Activated naive CD4-positive, alpha-beta T cell treated with anti-CD3 and anti-CD28 coated beads, Interleukin-2, amount 10 ng/mL, durations not matched to agents 7 days and 5 days (primary cell): ENCODE measurements around the gene CNR1.

Source experiments
- CTCF ChIA-PET: fragments of 350-600 bp; sonication (Branson Sonifier 250); formaldehyde crosslinking; loops from one replicate; lab custom pipeline; 2021; ENCODE audit warnings: antibody characterized with exemption; lab: Charles Lee
- DNase-seq: peaks from one replicate; pipeline ENCODE4 v3.0.0-alpha.2; 2020
- H3K27ac Mint-ChIP-seq: one replicate; pipeline ENCODE4 v1.8.0; 2021; ENCODE audit warnings: mild to moderate bottlenecking, moderate library complexity, mixed read lengths
- H3K27me3 Mint-ChIP-seq: one replicate; pipeline ENCODE4 v1.8.0; 2021; ENCODE audit warnings: mild to moderate bottlenecking, mixed read lengths
- H3K36me3 Mint-ChIP-seq: one replicate; pipeline ENCODE4 v1.8.0; 2021; ENCODE audit warnings: mixed read lengths
- H3K4me1 Mint-ChIP-seq: one replicate; pipeline ENCODE4 v1.8.0; 2021; ENCODE audit warnings: mixed read lengths
- H3K4me3 Mint-ChIP-seq: one replicate; pipeline ENCODE4 v1.8.0; 2021; ENCODE audit warnings: mild to moderate bottlenecking, moderate library complexity, mixed read lengths
- H3K9me3 Mint-ChIP-seq: one replicate; pipeline ENCODE4 v1.8.0; 2021; ENCODE audit warnings: mixed read lengths

Gene CNR1

GRCh38 chr6:88124925-88125557 lies 41.1 kb downstream of the CNR1 start:
- no peaks in the 10 kb centered on the region for H3K4me1 Mint-ChIP-seq
- no peak for DNase-seq
- H3K4me3 Mint-ChIP-seq: no peak overlapping the region
- H3K27me3 Mint-ChIP-seq: no peaks in the 10 kb centered on the region
- peaks cover 8% of the 10 kb centered on the region for H3K9me3 Mint-ChIP-seq
- H3K27ac Mint-ChIP-seq: no peak overlapping the region
- CTCF ChIA-PET: interaction anchor here (0.6 to 1.3 kb wide), 2 partner anchors 18 to 1161 kb away, joined by 3 read pairs; no protein-coding TSS in a partner anchor
- no peaks in the 10 kb centered on the region for H3K36me3 Mint-ChIP-seq

GRCh38 chr6:88120635-88121034 lies 45.5 kb downstream of the CNR1 start:
- Mint-ChIP-seq H3K27me3 (no peaks in the 10 kb centered on the region), H3K4me3 (no peak overlapping the region), H3K9me3 (peaks cover 8% of the 10 kb centered on the region), H3K27ac (no peak overlapping the region), H3K36me3 (no peaks in the 10 kb centered on the region), H3K4me1 (no peaks in the 10 kb centered on the region)
- CTCF ChIA-PET: no interaction called here
- DNase-seq: no peak

- no peaks in the 10 kb centered on the region for H3K4me1 Mint-ChIP-seq
- CTCF ChIA-PET: no interaction called here
- no peaks in the 10 kb centered on the region for H3K27me3 Mint-ChIP-seq
- no peaks in the 10 kb centered on the region for H3K36me3 Mint-ChIP-seq
- no peak overlapping the region for H3K4me3 Mint-ChIP-seq
- no peak overlapping the region for H3K27ac Mint-ChIP-seq
- DNase-seq: no peak
- H3K9me3 Mint-ChIP-seq: peaks cover 3% of the 10 kb centered on the region
Observed at GRCh38 chr6:88119769-88120168, 46.4 kb downstream of the CNR1 start.

- Mint-ChIP-seq H3K27me3 (no peaks in the 10 kb centered on the region), H3K27ac (no peak overlapping the region), H3K9me3 (no peaks in the 10 kb centered on the region), H3K4me3 (no peak overlapping the region), H3K4me1 (no peaks in the 10 kb centered on the region), H3K36me3 (no peaks in the 10 kb centered on the region)
- DNase-seq: no peak
- CTCF ChIA-PET: no interaction called here
Observed at GRCh38 chr6:88116276-88116675, 49.9 kb downstream of the CNR1 start.

- DNase-seq: no peak
- no peaks in the 10 kb centered on the region for H3K4me1 Mint-ChIP-seq
- H3K9me3 Mint-ChIP-seq: no peaks in the 10 kb centered on the region
- CTCF ChIA-PET: no interaction called here
- no peak overlapping the region for H3K27ac Mint-ChIP-seq
- no peaks in the 10 kb centered on the region for H3K36me3 Mint-ChIP-seq
- no peaks in the 10 kb centered on the region for H3K27me3 Mint-ChIP-seq
- no peak overlapping the region for H3K4me3 Mint-ChIP-seq
Observed at GRCh38 chr6:88115307-88115706, 50.8 kb downstream of the CNR1 start.

GRCh38 chr6:88114838-88115237 lies 51.3 kb downstream of the CNR1 start:
- no peaks in the 10 kb centered on the region for H3K27me3 Mint-ChIP-seq
- CTCF ChIA-PET: no interaction called here
- H3K27ac Mint-ChIP-seq: no peak overlapping the region
- no peak for DNase-seq
- no peaks in the 10 kb centered on the region for H3K9me3 Mint-ChIP-seq
- no peaks in the 10 kb centered on the region for H3K4me1 Mint-ChIP-seq
- H3K36me3 Mint-ChIP-seq: no peaks in the 10 kb centered on the region
- no peak overlapping the region for H3K4me3 Mint-ChIP-seq

- no peak for DNase-seq
- CTCF ChIA-PET: no interaction called here
- H3K4me3 Mint-ChIP-seq: no peak overlapping the region
- no peak overlapping the region for H3K27ac Mint-ChIP-seq
- H3K36me3 Mint-ChIP-seq: no peaks in the 10 kb centered on the region
- no peaks in the 10 kb centered on the region for H3K9me3 Mint-ChIP-seq
- H3K4me1 Mint-ChIP-seq: no peaks in the 10 kb centered on the region
- H3K27me3 Mint-ChIP-seq: no peaks in the 10 kb centered on the region
Observed at GRCh38 chr6:88111991-88112390, 54.2 kb downstream of the CNR1 start.

GRCh38 chr6:88107241-88107640 lies 58.9 kb downstream of the CNR1 start:
- H3K4me1 Mint-ChIP-seq: no peaks in the 10 kb centered on the region
- DNase-seq: no peak
- H3K27ac Mint-ChIP-seq: no peak overlapping the region
- no peak overlapping the region for H3K4me3 Mint-ChIP-seq
- CTCF ChIA-PET: interaction anchor here (1.1 kb wide), 1 partner anchor 17 kb away, joined by 3 read pairs; no protein-coding TSS in a partner anchor
- no peaks in the 10 kb centered on the region for H3K9me3 Mint-ChIP-seq
- no peaks in the 10 kb centered on the region for H3K36me3 Mint-ChIP-seq
- H3K27me3 Mint-ChIP-seq: no peaks in the 10 kb centered on the region

- no peaks in the 10 kb centered on the region for H3K36me3 Mint-ChIP-seq
- no peaks in the 10 kb centered on the region for H3K27me3 Mint-ChIP-seq
- H3K4me1 Mint-ChIP-seq: no peaks in the 10 kb centered on the region
- CTCF ChIA-PET: no interaction called here
- H3K9me3 Mint-ChIP-seq: no peaks in the 10 kb centered on the region
- H3K27ac Mint-ChIP-seq: no peak overlapping the region
- no peak for DNase-seq
- no peak overlapping the region for H3K4me3 Mint-ChIP-seq
Observed at GRCh38 chr6:88105741-88106340, 60.3 kb downstream of the CNR1 start.
